Thymus (tissue), 11 donors: ENCODE measurements around the gene COX11. TPM values are rescaled to one million over a fixed set of nuclear protein-coding genes. Genes with fewer than 3 reads are reported as not detected.

ENCODE experiments used
- DNase-seq, 9 donors: peaks; one replicate each; pipeline ENCODE4 v3.0.0-alpha.2; 2013; ENCODE audit warnings: low spot score in 9 of 9, low read depth in 6 of 9, missing footprints in 1 of 9
- H3K27ac ChIP-seq, 2 donors: one replicate each; pipeline ENCODE4 v1.5.1; 2013; ENCODE audit warnings: control low read depth in 1 of 2, low read depth in 1 of 2, low read length in 1 of 2, mild to moderate bottlenecking in 1 of 2, moderate library complexity in 1 of 2
- H3K27me3 ChIP-seq, 2 donors: one replicate each; pipeline ENCODE4 v1.5.1; 2013; ENCODE audit warnings: low read length in 1 of 2; ENCODE audit not compliant: control insufficient read depth in 2 of 2, insufficient read depth in 1 of 2
- H3K36me3 ChIP-seq, 2 donors: one replicate each; pipeline ENCODE4 v1.5.1; 2013; ENCODE audit warnings: low read length in 1 of 2, mild to moderate bottlenecking in 1 of 2, moderate library complexity in 1 of 2; ENCODE audit not compliant: control insufficient read depth in 2 of 2, insufficient read depth in 2 of 2
- H3K4me1 ChIP-seq, 2 donors: one replicate each; pipeline ENCODE4 v1.5.1; 2013; ENCODE audit warnings: low read length in 2 of 2; ENCODE audit not compliant: control insufficient read depth in 2 of 2, insufficient read depth in 2 of 2
- H3K4me3 ChIP-seq, 2 donors: one replicate each; pipeline ENCODE4 v1.5.1; 2013; ENCODE audit warnings: low read length in 2 of 2, control low read depth in 1 of 2, mild to moderate bottlenecking in 1 of 2
- H3K9me3 ChIP-seq, 2 donors: one replicate each; pipeline ENCODE4 v1.5.1; 2013; ENCODE audit warnings: low read length in 1 of 2, mild to moderate bottlenecking in 1 of 2; ENCODE audit not compliant: control insufficient read depth in 2 of 2, insufficient read depth in 1 of 2
- WGBS: extraction: QIAGEN DNeasy Blood & Tissue Kit; methylation state at CpG from one replicate; pipeline ENCODE4 v1.1.7; 2013; 5-methylcytosine and 5-hydroxymethylcytosine counted together
- polyA plus RNA-seq: library from polyadenylated mRNA; stranded (reverse); fragments of 200-250 nt; gene quantifications from one replicate; pipeline ENCODE4 v1.2.3, GENCODE V29; 2013
- total RNA-seq: library from RNA; stranded (reverse); fragments of 120-200 nt; gene quantifications from one replicate; pipeline ENCODE4 v1.2.4, GENCODE V29; 2013
- donor health status: healthy.

COX11 gene
- total and polyA plus RNA-seq, 2 donors = 34.5 to 36.1 TPM

GRCh38 chr17:54972406-54973138 lies 4.1 kb upstream of the COX11 start:
- Histone ChIP-seq H3K36me3 (no peaks in the 10 kb centered on the region), H3K4me3 (no peak overlapping the region)
- WGBS = 94% methylated on average over 3 of the region's 3 CpGs

GRCh38 chr17:54971901-54972300 lies 3.4 kb upstream of the COX11 start:
- no peak overlapping the region for H3K27ac ChIP-seq

More at GRCh38 chr17:54972406-54973138, 4.1 kb upstream of the COX11 start:
- DNase-seq = no peak
- Histone ChIP-seq H3K27ac (no peak overlapping the region), H3K9me3 (no peaks in the 10 kb centered on the region), H3K4me1 (peaks cover 7 to 8% of the 10 kb centered on the region in 2 donors), H3K27me3 (no peaks in the 10 kb centered on the region)

DNA sequence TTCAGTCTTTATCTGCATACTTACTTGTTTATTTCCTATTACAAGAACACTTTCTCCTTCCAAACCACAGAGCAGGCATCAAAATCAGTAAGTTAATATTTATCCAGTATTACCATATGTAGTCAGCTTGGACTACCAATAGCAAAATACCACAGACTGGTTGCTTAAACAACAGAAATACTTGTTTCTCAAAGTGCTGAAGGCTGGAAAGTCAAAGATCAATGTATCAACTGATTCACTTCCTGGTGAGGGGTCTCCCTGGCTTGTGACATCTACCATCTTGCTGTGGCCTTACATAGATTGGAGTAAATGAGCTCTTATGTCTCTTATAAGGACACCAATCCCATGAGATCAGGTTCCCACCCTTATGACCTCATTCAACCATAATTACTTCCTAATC lies 2.7 kb upstream of the COX11 start:
- H3K4me1 ChIP-seq = peaks cover 8 to 13% of the 10 kb centered on the region in 2 donors
- no peak overlapping the region for H3K4me3 ChIP-seq
- H3K9me3 ChIP-seq = no peaks in the 10 kb centered on the region
- no peak overlapping the region for H3K27ac ChIP-seq
- no peak for DNase-seq
- no peaks in the 10 kb centered on the region for H3K36me3 ChIP-seq
- H3K27me3 ChIP-seq = no peaks in the 10 kb centered on the region

More at GRCh38 chr17:54971901-54972300, 3.4 kb upstream of the COX11 start:
- no peak for DNase-seq
- Histone ChIP-seq H3K27me3 (no peaks in the 10 kb centered on the region), H3K4me1 (peaks cover 8 to 11% of the 10 kb centered on the region in 2 donors), H3K4me3 (no peak overlapping the region), H3K36me3 (no peaks in the 10 kb centered on the region), H3K9me3 (no peaks in the 10 kb centered on the region)
- 79% methylated on average over 3 of the region's 3 CpGs for WGBS

GRCh38 chr17:54969658-54970572 lies 1.5 kb upstream of the COX11 start:
- H3K4me1 ChIP-seq = peaks cover 8 to 13% of the 10 kb centered on the region in 2 donors
- WGBS = 73% methylated on average over 7 of the region's 7 CpGs

DNA sequence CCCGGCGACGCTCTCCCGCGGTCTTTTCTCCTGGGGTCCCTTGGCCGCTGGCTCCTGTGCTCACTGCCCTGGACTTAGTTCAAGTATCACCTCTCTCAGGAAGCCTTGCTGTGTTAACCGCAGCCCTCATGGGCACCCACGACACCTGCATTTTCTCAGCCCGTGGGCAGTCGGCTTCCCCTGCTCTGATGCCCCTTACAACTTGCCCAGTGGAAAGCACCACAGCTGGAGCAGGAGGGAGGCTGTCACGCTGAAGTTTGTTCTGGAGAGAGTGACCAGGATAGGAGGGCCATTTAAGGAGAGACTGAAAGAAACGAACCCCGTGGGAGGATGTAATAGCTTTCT lies 506 bp upstream of the COX11 start:
- peak in 1 of 9 donors; percentile 15 for DNase-seq
- 0% methylated on average over 13 of the region's 13 CpGs for WGBS

More at GRCh38 chr17:54969658-54970572, 1.5 kb upstream of the COX11 start:
- no peak overlapping the region for H3K27ac ChIP-seq
- no peak for DNase-seq
- peak overlapping the region in 1 of 2 donors; percentile 88 for H3K4me3 ChIP-seq
- no peaks in the 10 kb centered on the region for H3K36me3 ChIP-seq
- H3K9me3 ChIP-seq = no peaks in the 10 kb centered on the region
- no peaks in the 10 kb centered on the region for H3K27me3 ChIP-seq

DNA sequence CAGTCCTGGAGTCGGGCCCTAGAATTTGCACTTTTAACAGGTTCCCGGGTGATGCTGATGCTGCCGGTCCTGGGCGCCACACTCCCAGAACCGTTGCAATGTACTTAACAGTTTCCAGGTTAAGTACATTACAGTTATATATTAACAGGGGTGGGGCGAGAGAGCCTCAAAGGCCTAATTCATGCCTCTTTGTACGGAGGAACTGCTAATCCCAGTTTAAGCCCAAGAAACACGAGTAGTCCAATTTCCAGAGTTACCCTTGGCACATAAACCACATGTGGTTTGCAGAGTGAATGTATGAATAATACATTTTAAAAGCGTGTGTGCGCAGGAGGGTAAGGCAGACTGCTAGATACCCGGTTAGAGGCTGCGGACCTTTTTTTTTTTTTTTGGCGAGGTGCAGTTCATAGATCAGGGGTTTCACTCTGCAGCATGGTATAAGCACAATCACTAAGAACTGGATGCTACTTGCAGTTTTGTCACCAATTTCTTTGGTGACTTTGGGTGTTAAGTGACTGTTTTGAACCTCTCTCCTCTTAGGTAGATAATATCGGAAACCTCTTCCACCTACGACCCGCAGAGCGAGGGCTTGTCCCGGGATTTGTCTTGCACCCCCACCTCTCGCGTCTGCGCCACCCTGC lies 713 bp downstream of the COX11 start:
- no peaks in the 10 kb centered on the region for H3K27me3 ChIP-seq
- peaks cover 0 to 7% of the 10 kb centered on the region in 2 donors for H3K36me3 ChIP-seq
- WGBS = 2% methylated on average over 21 of the region's 21 CpGs
- peak overlapping the region; percentile 76 to 92 for H3K27ac ChIP-seq
- H3K9me3 ChIP-seq = no peaks in the 10 kb centered on the region
- DNase-seq = peak in 8 of 9 donors; percentile 1 to 72 (median 35)
- H3K4me3 ChIP-seq = peak overlapping the region; percentile 75 to 88
- peaks cover 8 to 13% of the 10 kb centered on the region in 2 donors for H3K4me1 ChIP-seq

More for the DNA sequence above, 506 bp upstream of the COX11 start:
- Histone ChIP-seq H3K36me3 (peaks cover 0 to 5% of the 10 kb centered on the region in 2 donors), H3K27me3 (no peaks in the 10 kb centered on the region), H3K9me3 (no peaks in the 10 kb centered on the region), H3K4me1 (peaks cover 8 to 13% of the 10 kb centered on the region in 2 donors), H3K4me3 (peak overlapping the region; percentile 75 to 88), H3K27ac (peak overlapping the region; percentile 74 to 87)

DNA sequence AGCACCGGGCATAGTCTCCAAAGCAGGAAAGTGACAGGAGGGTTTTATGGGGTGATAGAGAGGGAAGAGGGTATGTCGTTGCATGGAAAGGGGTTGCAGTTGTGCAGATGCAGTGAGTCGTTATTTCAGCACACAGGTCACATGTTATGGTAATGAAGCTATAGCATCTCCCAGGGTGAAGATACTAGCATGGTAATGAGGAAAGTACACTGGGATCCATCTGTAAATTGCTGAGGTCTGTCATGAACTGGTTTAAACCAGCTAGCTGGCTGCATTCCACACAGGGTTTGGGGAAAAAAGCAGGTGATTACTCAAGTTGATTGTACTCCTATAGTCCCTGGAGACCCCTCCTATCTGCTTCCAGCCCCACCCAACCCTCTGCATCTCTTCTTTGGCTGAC lies 11.7 kb downstream of the COX11 start:
- Histone ChIP-seq H3K27me3 (no peaks in the 10 kb centered on the region), H3K4me1 (no peaks in the 10 kb centered on the region), H3K4me3 (no peak overlapping the region), H3K27ac (no peak overlapping the region), H3K9me3 (no peaks in the 10 kb centered on the region), H3K36me3 (peaks cover 20 to 25% of the 10 kb centered on the region in 2 donors)
- WGBS = 95% methylated on average over 3 of the region's 3 CpGs
- DNase-seq = no peak

DNA sequence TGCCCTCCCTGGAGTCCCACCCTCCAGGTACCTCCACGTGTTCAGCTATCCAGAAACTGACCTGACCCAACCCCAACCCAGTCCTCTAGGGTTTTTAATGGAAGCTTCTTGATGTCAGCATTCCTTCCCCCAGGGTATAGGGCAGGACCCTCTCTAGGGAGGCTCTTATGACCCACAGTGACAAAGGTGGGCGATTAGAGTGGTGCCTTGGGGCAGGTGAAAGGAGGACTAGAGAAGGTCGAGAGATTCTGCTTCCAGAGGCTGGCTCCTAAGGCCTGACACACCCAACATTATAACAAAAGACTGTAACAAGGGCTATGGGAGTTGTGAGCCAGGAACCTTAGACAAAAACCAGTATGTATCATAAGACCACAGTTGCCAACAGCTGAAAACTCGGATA lies 17.2 kb downstream of the COX11 start:
- Histone ChIP-seq H3K9me3 (no peaks in the 10 kb centered on the region), H3K27me3 (no peaks in the 10 kb centered on the region), H3K36me3 (peaks cover 0 to 16% of the 10 kb centered on the region in 2 donors), H3K27ac (no peak overlapping the region), H3K4me3 (no peak overlapping the region), H3K4me1 (no peaks in the 10 kb centered on the region)
- no peak for DNase-seq
- 99% methylated on average over 4 of the region's 4 CpGs for WGBS
